HG02981 (cell line): ENCODE results near the gene SLC66A2.
A peak's percentile ranks its signal among the peaks of the same experiment; 100 is the strongest.
"Not testable (repeated sequence)": the region's sequence is repeated elsewhere in the genome, so short reads cannot be mapped to it uniquely, and the experiment has no call there.

Experiments used
- ATAC-seq: cut with Tn5 transposase; IDR thresholded peaks from one replicate; pipeline ENCODE4 v1.9.1; 2021; ENCODE audit warnings: mild to moderate bottlenecking, moderate library complexity; ENCODE audit not compliant: unreplicated experiment

SLC66A2 gene

GRCh38 chr18:79869591-79870300 lies 81.7 kb downstream of the SLC66A2 start:
- no peak for ATAC-seq

- no peak for ATAC-seq
Observed at GRCh38 chr18:79868811-79869541, 82.5 kb downstream of the SLC66A2 start.

- ATAC-seq = no peak
Observed at GRCh38 chr18:79868168-79868784, 83.2 kb downstream of the SLC66A2 start.

GRCh38 chr18:79867666-79868065 lies 83.8 kb downstream of the SLC66A2 start:
- no peak for ATAC-seq

- no peak for ATAC-seq
Observed at GRCh38 chr18:79866889-79867574, 84.4 kb downstream of the SLC66A2 start.

GRCh38 chr18:79865951-79866350 lies 85.5 kb downstream of the SLC66A2 start:
- ATAC-seq = not testable (repeated sequence)

- not testable (repeated sequence) for ATAC-seq
Observed at GRCh38 chr18:79864955-79865354, 86.5 kb downstream of the SLC66A2 start.

- ATAC-seq = no peak
Observed at GRCh38 chr18:79864006-79864725, 87.3 kb downstream of the SLC66A2 start.

GRCh38 chr18:79863161-79864005 lies 88.1 kb downstream of the SLC66A2 start:
- no peak for ATAC-seq

- no peak for ATAC-seq
Observed at GRCh38 chr18:79862562-79862961, 88.9 kb downstream of the SLC66A2 start.

- no peak for ATAC-seq
Observed at GRCh38 chr18:79861687-79862086, 89.8 kb downstream of the SLC66A2 start.

GRCh38 chr18:79859314-79859713 lies 92.1 kb downstream of the SLC66A2 start:
- ATAC-seq = no peak

GRCh38 chr18:79857082-79857671 lies 94.3 kb downstream of the SLC66A2 start:
- ATAC-seq = no peak

GRCh38 chr18:79856119-79857007 lies 95.1 kb downstream of the SLC66A2 start:
- peak; percentile 56 for ATAC-seq

- ATAC-seq = peak; percentile 54
Observed at GRCh38 chr18:79855147-79855933, 96.1 kb downstream of the SLC66A2 start.

GRCh38 chr18:79853993-79854364 lies 97.5 kb downstream of the SLC66A2 start:
- ATAC-seq = no peak

GRCh38 chr18:79853303-79853992 lies 98.0 kb downstream of the SLC66A2 start:
- no peak for ATAC-seq
